ENCODE measurements around the gene TMPRSS4.

TMPRSS4 gene

GRCh38 chr11:118114266-118114665 lies 37.4 kb downstream of the TMPRSS4 start:
- no peak overlapping the region for H3K27ac ChIP-seq (ENCODE audit: low read length)
- no peak overlapping the region for H3K4me3 ChIP-seq (ENCODE audit: low read length)
- H3K9ac ChIP-seq (ENCODE audit: low read length) = no peak overlapping the region
- no peaks in the 10 kb centered on the region for H3K79me2 ChIP-seq (ENCODE audit: low read length)
- H3K9me3 ChIP-seq (ENCODE audit: insufficient read depth, low read length) = no peaks in the 10 kb centered on the region
- TF ChIP-seq EZH2phosphoT487 (IDR thresholded peaks at IDR 0.05; ENCODE audit: low read depth) (no peak), CTCF (IDR thresholded peaks at IDR 0.05; ENCODE audit: low read depth, low read length) (no peak)
- H3K36me3 ChIP-seq (replicated peaks; ENCODE audit: low read depth, low read length) = no peaks in the 10 kb centered on the region
- no peak overlapping the region for H2AFZ ChIP-seq (ENCODE audit: low read depth, low read length)
- H3K4me1 ChIP-seq (ENCODE audit: low read length) = peaks cover 10% of the 10 kb centered on the region
- H3K27me3 ChIP-seq (ENCODE audit: low read depth, low read length) = no peaks in the 10 kb centered on the region; the same call in 1 of the 2 replicates
- no peaks in the 10 kb centered on the region for H4K20me1 ChIP-seq (ENCODE audit: insufficient read depth, low read length)
- H3K4me2 ChIP-seq (ENCODE audit: low read length) = no peak overlapping the region

GRCh38 chr11:118115048-118115447 lies 38.2 kb downstream of the TMPRSS4 start:
- H3K9ac ChIP-seq (ENCODE audit: low read length) = no peak overlapping the region
- no peaks in the 10 kb centered on the region; the same call in 1 of the 2 replicates for H3K27me3 ChIP-seq (ENCODE audit: low read depth, low read length)
- H3K4me3 ChIP-seq (ENCODE audit: low read length) = no peak overlapping the region
- no peak overlapping the region for H2AFZ ChIP-seq (ENCODE audit: low read depth, low read length)
- no peak overlapping the region for H3K27ac ChIP-seq (ENCODE audit: low read length)
- H3K9me3 ChIP-seq (ENCODE audit: insufficient read depth, low read length) = 0 out of 2 replicates have a peak, but pooled peaks cover 3% of the 10 kb centered on the region
- H3K4me2 ChIP-seq (ENCODE audit: low read length) = no peak overlapping the region
- H3K79me2 ChIP-seq (ENCODE audit: low read length) = no peaks in the 10 kb centered on the region
- H3K4me1 ChIP-seq (ENCODE audit: low read length) = peaks cover 10% of the 10 kb centered on the region
- TF ChIP-seq CTCF (IDR thresholded peaks at IDR 0.05; ENCODE audit: low read depth, low read length) = no peak
- H4K20me1 ChIP-seq (ENCODE audit: insufficient read depth, low read length) = no peaks in the 10 kb centered on the region
- H3K36me3 ChIP-seq (replicated peaks; ENCODE audit: low read depth, low read length) = no peaks in the 10 kb centered on the region

- H3K9me3 ChIP-seq (ENCODE audit: insufficient read depth, low read length) = peaks cover 13% of the 10 kb centered on the region; the same call in 1 of the 2 replicates
- H3K36me3 ChIP-seq (replicated peaks; ENCODE audit: low read depth, low read length) = peaks cover 8% of the 10 kb centered on the region
- H3K4me2 ChIP-seq (ENCODE audit: low read length) = peak overlapping the region; percentile 47
Measured at GRCh38 chr11:118117790-118118601, 41.1 kb downstream of the TMPRSS4 start.

More at GRCh38 chr11:118117790-118118601, 41.1 kb downstream of the TMPRSS4 start:
- H3K4me1 ChIP-seq (ENCODE audit: low read length) = peaks cover 17% of the 10 kb centered on the region
- H3K27ac ChIP-seq (ENCODE audit: low read length) = no peak overlapping the region
- TF ChIP-seq CTCF (IDR thresholded peaks at IDR 0.05; ENCODE audit: low read depth, low read length) (no peak), EZH2phosphoT487 (IDR thresholded peaks at IDR 0.05; ENCODE audit: low read depth) (no peak)
- no peaks in the 10 kb centered on the region for H3K79me2 ChIP-seq (ENCODE audit: low read length)
- H3K27me3 ChIP-seq (ENCODE audit: low read depth, low read length) = peaks cover 5% of the 10 kb centered on the region; the same call in 1 of the 2 replicates
- no peak overlapping the region for H3K9ac ChIP-seq (ENCODE audit: low read length)
- peak overlapping the region; percentile 44 for H2AFZ ChIP-seq (ENCODE audit: low read depth, low read length)
- 0 out of 2 replicates have a peak overlapping the region, but pooled peaks have one; percentile 7 for H3K4me3 ChIP-seq (ENCODE audit: low read length)
- H4K20me1 ChIP-seq (ENCODE audit: insufficient read depth, low read length) = no peaks in the 10 kb centered on the region

All from OCI-LY3 (cell line).